GM23338 (cell line): ENCODE results near the gene ORM1. TPM values are rescaled to one million over a fixed set of nuclear protein-coding genes. Genes with fewer than 3 reads are reported as not detected.

Experiments used
- ATAC-seq: fragments of 200-7000 bp; cut with Tn5 transposase; 3 replicates; pipeline ENCODE4 v1.9.1; 2020
- DNase-seq: peaks from one replicate; pipeline ENCODE4 v3.0.0-alpha.2; 2015; ENCODE audit warnings: low spot score
- H2AFZ ChIP-seq: fragments of 200-600 bp; sonication (generic); 2 replicates; pipeline ENCODE4 v1.8.0; 2016; ENCODE audit warnings: antibody characterized with exemption, mild to moderate bottlenecking, moderate library complexity
- H3F3A ChIP-seq: fragments of 200-600 bp; sonication (generic); replicated peaks from 2 replicates; pipeline ENCODE4 v1.8.0; 2017; ENCODE audit warnings: antibody characterized with exemption, mixed run types, low read depth
- H3K27ac ChIP-seq: fragments of 200-600 bp; sonication (generic); 2 replicates; pipeline ENCODE4 v1.6.1; 2016; ENCODE audit warnings: low read depth
- H3K27me3 ChIP-seq: fragments of 200-600 bp; sonication (generic); 2 replicates; pipeline ENCODE4 v1.8.0; 2016; ENCODE audit warnings: mild to moderate bottlenecking, mixed run types, moderate library complexity; ENCODE audit not compliant: insufficient read depth
- H3K36me3 ChIP-seq: fragments of 200-600 bp; sonication (generic); 2 replicates; pipeline ENCODE4 v1.8.0; 2016; ENCODE audit warnings: mild to moderate bottlenecking; ENCODE audit not compliant: insufficient read depth
- H3K4me1 ChIP-seq: fragments of 200-600 bp; sonication (generic); 2 replicates; pipeline ENCODE4 v1.8.0; 2016; ENCODE audit warnings: mild to moderate bottlenecking, moderate library complexity; ENCODE audit not compliant: insufficient read depth
- H3K4me2 ChIP-seq: fragments of 200-600 bp; sonication (generic); 2 replicates; pipeline ENCODE4 v1.7.1; 2017; ENCODE audit warnings: mixed run types
- H3K4me3 ChIP-seq: fragments of 200-600 bp; sonication (generic); 2 replicates; pipeline ENCODE4 v1.6.1; 2016; ENCODE audit warnings: mixed run types
- H3K79me2 ChIP-seq: fragments of 200-600 bp; sonication (generic); replicated peaks from 2 replicates; pipeline ENCODE4 v1.8.0; 2017; ENCODE audit warnings: mild to moderate bottlenecking; ENCODE audit not compliant: insufficient read depth
- H3K9me2 ChIP-seq: fragments of 200-600 bp; sonication (generic); 2 replicates; pipeline ENCODE4 v1.8.0; 2017; ENCODE audit not compliant: insufficient read depth
- H4K20me1 ChIP-seq: fragments of 200-600 bp; sonication (generic); replicated peaks from 2 replicates; pipeline ENCODE4 v1.8.0; 2017; ENCODE audit warnings: mild to moderate bottlenecking; ENCODE audit not compliant: insufficient read depth
- H3K27ac Mint-ChIP-seq: 2 replicates; pipeline ENCODE4 v1.8.0; 2020; ENCODE audit warnings: inconsistent platforms, mild to moderate bottlenecking, moderate library complexity, mixed read lengths
- H3K27me3 Mint-ChIP-seq: 3 replicates; pipeline ENCODE4 v1.8.0; 2022; ENCODE audit warnings: low read depth, mild to moderate bottlenecking, moderate library complexity, mixed read lengths, inconsistent platforms; ENCODE audit not compliant: insufficient read depth, poor library complexity
- H3K36me3 Mint-ChIP-seq: 3 replicates; pipeline ENCODE4 v1.8.0; 2021; ENCODE audit warnings: low read depth, mild to moderate bottlenecking, inconsistent platforms, moderate library complexity, mixed read lengths
- H3K4me1 Mint-ChIP-seq: 3 replicates; pipeline ENCODE4 v1.8.0; 2020; ENCODE audit warnings: mild to moderate bottlenecking, inconsistent platforms, mixed read lengths
- H3K4me3 Mint-ChIP-seq: 3 replicates; pipeline ENCODE4 v1.8.0; 2021; ENCODE audit warnings: moderate library complexity, mild to moderate bottlenecking, inconsistent platforms, mixed read lengths
- H3K9me3 Mint-ChIP-seq: 3 replicates; pipeline ENCODE4 v1.8.0; 2020; ENCODE audit warnings: moderate library complexity, mild to moderate bottlenecking, inconsistent platforms, mixed read lengths
- CREB1 ChIP-seq: fragments of 250-450 bp; sonication (Bioruptor Pico); IDR thresholded peaks from 2 replicates; pipeline ENCODE4 v1.5.0; 2020; ENCODE audit warnings: low read depth, mild to moderate bottlenecking, moderate library complexity
- EZH2 ChIP-seq: fragments of 200-600 bp; sonication (generic); IDR thresholded peaks from one replicate; pipeline ENCODE4 v1.8.0; 2017; ENCODE audit warnings: antibody characterized with exemption, mild to moderate bottlenecking, low read depth; ENCODE audit not compliant: unreplicated experiment
- EZH2phosphoT487 ChIP-seq: fragments of 200-600 bp; sonication (generic); IDR thresholded peaks from one replicate; pipeline ENCODE4 v1.8.1; 2018; ENCODE audit warnings: antibody characterized with exemption; ENCODE audit not compliant: unreplicated experiment
- NANOG ChIP-seq: IDR thresholded peaks from 2 replicates; pipeline ENCODE4 v1.6.1; 2016; ENCODE audit warnings: antibody characterized with exemption, borderline replicate concordance
- ZNF114 ChIP-seq: fragments of 250-450 bp; sonication (Bioruptor Pico); IDR thresholded peaks from 2 replicates; pipeline ENCODE4 v1.5.0; 2020; ENCODE audit warnings: mild to moderate bottlenecking, moderate library complexity
- ZNF331 ChIP-seq: fragments of 250-450 bp; sonication (Bioruptor Pico); IDR thresholded peaks from 2 replicates; pipeline ENCODE4 v1.5.0; 2020; ENCODE audit warnings: low read depth, mild to moderate bottlenecking, moderate library complexity
- polyA plus RNA-seq: library from polyadenylated mRNA; unstranded; fragments of >200 nt; fragmentation: Nextera tagmentation; extraction: Ambion mirVana; gene quantifications from 2 replicates; pipeline ENCODE4 v1.2.1, GENCODE V29; 2016
- total RNA-seq: library from RNA; depleted of rRNA; stranded (reverse); fragments of >200 nt; shearing (Covaris generic); gene quantifications from 2 replicates; pipeline ENCODE4 v1.2.3, GENCODE V29; 2014
- TF ChIP-seq, protein P1 (sequence below): fragments of 250-450 bp; sonication (Bioruptor Pico); IDR thresholded peaks from 2 replicates; pipeline ENCODE4 v1.5.0; 2020; ENCODE audit warnings: mild to moderate bottlenecking, moderate library complexity
- TF ChIP-seq, protein P2 (sequence below): IDR thresholded peaks from one replicate; pipeline ENCODE4 v1.6.1; 2018; ENCODE audit warnings: antibody characterized with exemption; ENCODE audit not compliant: unreplicated experiment

The ORM1 gene
- total and polyA plus RNA-seq, 2 experiments from 2014 or later, result not detected

DNA sequence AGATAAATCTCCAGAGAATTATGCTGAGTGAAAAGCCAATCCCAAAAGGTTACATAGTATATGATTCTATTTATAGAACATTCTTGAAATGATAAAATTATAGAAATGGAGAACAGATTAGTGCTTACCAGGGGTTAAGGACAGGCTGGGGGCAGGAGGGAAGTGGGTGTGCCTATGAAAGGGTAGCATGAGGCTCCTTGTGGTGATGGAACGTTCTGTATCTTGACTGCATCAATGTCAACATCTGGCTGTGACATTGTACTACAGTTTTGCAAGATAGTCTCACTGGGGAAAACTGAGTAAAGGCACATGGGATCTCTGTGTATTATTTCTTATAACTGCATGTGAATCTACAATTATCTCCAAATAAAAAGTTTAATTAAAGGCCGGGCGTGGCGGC lies 29.0 kb downstream of the ORM1 start:
- no peak overlapping the region for H3K27ac ChIP-seq
- no peaks in the 10 kb centered on the region for H3K9me3 Mint-ChIP-seq
- peaks cover 9% of the 10 kb centered on the region; the same call in 1 of the 2 replicates for H3K36me3 ChIP-seq
- TF ChIP-seq CREB1 (CRISPR knock-in tag) (no peak), ZNF114 (no peak), EZH2 (no peak), NANOG (no peak), ZNF331 (CRISPR knock-in tag) (no peak), EZH2phosphoT487 (no peak)
- TF ChIP-seq, protein P1, sequence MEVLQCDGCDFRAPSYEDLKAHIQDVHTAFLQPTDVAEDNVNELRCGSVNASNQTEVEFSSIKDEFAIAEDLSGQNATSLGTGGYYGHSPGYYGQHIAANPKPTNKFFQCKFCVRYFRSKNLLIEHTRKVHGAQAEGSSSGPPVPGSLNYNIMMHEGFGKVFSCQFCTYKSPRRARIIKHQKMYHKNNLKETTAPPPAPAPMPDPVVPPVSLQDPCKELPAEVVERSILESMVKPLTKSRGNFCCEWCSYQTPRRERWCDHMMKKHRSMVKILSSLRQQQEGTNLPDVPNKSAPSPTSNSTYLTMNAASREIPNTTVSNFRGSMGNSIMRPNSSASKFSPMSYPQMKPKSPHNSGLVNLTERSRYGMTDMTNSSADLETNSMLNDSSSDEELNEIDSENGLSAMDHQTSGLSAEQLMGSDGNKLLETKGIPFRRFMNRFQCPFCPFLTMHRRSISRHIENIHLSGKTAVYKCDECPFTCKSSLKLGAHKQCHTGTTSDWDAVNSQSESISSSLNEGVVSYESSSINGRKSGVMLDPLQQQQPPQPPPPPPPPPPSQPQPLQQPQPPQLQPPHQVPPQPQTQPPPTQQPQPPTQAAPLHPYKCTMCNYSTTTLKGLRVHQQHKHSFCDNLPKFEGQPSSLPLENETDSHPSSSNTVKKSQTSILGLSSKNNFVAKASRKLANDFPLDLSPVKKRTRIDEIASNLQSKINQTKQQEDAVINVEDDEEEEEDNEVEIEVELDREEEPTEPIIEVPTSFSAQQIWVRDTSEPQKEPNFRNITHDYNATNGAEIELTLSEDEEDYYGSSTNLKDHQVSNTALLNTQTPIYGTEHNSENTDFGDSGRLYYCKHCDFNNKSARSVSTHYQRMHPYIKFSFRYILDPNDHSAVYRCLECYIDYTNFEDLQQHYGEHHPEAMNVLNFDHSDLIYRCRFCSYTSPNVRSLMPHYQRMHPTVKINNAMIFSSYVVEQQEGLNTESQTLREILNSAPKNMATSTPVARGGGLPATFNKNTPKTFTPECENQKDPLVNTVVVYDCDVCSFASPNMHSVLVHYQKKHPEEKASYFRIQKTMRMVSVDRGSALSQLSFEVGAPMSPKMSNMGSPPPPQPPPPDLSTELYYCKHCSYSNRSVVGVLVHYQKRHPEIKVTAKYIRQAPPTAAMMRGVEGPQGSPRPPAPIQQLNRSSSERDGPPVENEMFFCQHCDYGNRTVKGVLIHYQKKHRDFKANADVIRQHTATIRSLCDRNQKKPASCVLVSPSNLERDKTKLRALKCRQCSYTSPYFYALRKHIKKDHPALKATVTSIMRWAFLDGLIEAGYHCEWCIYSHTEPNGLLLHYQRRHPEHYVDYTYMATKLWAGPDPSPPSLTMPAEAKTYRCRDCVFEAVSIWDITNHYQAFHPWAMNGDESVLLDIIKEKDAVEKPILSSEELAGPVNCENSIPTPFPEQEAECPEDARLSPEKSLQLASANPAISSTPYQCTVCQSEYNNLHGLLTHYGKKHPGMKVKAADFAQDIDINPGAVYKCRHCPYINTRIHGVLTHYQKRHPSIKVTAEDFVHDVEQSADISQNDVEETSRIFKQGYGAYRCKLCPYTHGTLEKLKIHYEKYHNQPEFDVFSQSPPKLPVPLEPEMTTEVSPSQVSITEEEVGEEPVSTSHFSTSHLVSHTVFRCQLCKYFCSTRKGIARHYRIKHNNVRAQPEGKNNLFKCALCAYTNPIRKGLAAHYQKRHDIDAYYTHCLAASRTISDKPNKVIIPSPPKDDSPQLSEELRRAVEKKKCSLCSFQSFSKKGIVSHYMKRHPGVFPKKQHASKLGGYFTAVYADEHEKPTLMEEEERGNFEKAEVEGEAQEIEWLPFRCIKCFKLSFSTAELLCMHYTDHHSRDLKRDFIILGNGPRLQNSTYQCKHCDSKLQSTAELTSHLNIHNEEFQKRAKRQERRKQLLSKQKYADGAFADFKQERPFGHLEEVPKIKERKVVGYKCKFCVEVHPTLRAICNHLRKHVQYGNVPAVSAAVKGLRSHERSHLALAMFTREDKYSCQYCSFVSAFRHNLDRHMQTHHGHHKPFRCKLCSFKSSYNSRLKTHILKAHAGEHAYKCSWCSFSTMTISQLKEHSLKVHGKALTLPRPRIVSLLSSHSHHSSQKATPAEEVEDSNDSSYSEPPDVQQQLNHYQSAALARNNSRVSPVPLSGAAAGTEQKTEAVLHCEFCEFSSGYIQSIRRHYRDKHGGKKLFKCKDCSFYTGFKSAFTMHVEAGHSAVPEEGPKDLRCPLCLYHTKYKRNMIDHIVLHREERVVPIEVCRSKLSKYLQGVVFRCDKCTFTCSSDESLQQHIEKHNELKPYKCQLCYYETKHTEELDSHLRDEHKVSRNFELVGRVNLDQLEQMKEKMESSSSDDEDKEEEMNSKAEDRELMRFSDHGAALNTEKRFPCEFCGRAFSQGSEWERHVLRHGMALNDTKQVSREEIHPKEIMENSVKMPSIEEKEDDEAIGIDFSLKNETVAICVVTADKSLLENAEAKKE (CRISPR knock-in tag), result no peak
- TF ChIP-seq, protein P2, sequence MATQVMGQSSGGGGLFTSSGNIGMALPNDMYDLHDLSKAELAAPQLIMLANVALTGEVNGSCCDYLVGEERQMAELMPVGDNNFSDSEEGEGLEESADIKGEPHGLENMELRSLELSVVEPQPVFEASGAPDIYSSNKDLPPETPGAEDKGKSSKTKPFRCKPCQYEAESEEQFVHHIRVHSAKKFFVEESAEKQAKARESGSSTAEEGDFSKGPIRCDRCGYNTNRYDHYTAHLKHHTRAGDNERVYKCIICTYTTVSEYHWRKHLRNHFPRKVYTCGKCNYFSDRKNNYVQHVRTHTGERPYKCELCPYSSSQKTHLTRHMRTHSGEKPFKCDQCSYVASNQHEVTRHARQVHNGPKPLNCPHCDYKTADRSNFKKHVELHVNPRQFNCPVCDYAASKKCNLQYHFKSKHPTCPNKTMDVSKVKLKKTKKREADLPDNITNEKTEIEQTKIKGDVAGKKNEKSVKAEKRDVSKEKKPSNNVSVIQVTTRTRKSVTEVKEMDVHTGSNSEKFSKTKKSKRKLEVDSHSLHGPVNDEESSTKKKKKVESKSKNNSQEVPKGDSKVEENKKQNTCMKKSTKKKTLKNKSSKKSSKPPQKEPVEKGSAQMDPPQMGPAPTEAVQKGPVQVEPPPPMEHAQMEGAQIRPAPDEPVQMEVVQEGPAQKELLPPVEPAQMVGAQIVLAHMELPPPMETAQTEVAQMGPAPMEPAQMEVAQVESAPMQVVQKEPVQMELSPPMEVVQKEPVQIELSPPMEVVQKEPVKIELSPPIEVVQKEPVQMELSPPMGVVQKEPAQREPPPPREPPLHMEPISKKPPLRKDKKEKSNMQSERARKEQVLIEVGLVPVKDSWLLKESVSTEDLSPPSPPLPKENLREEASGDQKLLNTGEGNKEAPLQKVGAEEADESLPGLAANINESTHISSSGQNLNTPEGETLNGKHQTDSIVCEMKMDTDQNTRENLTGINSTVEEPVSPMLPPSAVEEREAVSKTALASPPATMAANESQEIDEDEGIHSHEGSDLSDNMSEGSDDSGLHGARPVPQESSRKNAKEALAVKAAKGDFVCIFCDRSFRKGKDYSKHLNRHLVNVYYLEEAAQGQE, result no peak
- peaks cover 18% of the 10 kb centered on the region for H3K27me3 Mint-ChIP-seq
- H3K4me1 Mint-ChIP-seq, result peaks cover 21% of the 10 kb centered on the region
- H3F3A ChIP-seq, result no peaks in the 10 kb centered on the region
- H3K4me2 ChIP-seq, result no peak overlapping the region
- H3K4me3 ChIP-seq, result no peak overlapping the region
- no peak overlapping the region for H3K4me3 Mint-ChIP-seq
- H3K27ac Mint-ChIP-seq, result no peak overlapping the region
- peaks cover 66% of the 10 kb centered on the region for H3K36me3 Mint-ChIP-seq
- no peak overlapping the region for H2AFZ ChIP-seq
- no peaks in the 10 kb centered on the region for H3K9me2 ChIP-seq
- H3K79me2 ChIP-seq, result no peaks in the 10 kb centered on the region
- H3K4me1 ChIP-seq, result no peaks in the 10 kb centered on the region
- no peaks in the 10 kb centered on the region for H4K20me1 ChIP-seq
- no peaks in the 10 kb centered on the region for H3K27me3 ChIP-seq
- DNase-seq, result no peak
- ATAC-seq, result no peak
